Endothelial cell of coronary artery (primary cell): ENCODE data around the gene CDCA5. TPM values are rescaled to one million over a fixed set of nuclear protein-coding genes. Genes with fewer than 3 reads are reported as not detected.

ENCODE experiments used
- total RNA-seq: library from RNA; depleted of rRNA; stranded (reverse); fragments of >200 nt; gene quantifications from 2 replicates; pipeline ENCODE4 v1.2.3, GENCODE V29; 2014

The CDCA5 gene
- 4.2 and 7.7 TPM in 2 replicates for total RNA-seq

DNA sequence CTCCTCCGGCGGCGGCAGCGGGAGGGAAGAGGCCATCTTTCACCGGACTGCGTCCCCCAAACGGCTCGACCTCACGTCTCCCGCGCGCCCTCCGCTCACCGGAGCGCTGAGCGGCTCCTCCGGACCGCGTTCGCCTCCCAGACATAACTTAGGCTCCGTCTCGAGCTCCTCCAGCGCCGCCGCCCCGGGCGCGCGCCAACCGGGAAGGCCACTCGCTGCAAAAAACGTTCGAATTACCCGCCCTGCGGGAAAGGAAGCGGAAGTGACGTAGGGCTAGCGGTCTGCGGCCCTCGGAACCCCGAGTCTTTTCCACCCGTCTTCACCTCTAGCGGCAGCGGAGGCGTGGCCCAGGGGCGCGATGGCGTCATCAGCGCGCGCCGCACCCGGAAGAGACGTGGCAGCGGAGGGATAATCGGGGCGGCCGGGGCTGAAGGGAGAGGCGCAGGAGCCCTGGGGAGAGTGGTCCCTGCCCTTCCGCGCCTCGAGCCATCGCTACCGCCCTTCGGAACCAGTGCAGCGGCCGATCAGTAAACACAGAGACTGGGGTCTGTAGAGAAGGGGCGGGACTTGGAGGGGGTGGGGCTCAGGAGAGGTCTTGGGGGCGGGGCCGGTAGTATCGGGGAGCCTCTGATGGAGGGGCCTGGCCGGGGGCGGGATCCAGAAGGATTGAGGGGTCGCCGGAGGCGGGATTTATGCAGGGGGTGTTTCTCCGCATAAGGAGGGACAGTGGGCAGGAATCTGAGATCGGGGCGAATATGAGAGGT, at the start of gene CDCA5, which contains the start of gene ZFPL1:
CDCA5 (minus strand) TSS at position 207 of the 764 bp plus-strand sequence; CDS start at position 145, 62 bp downstream.
ZFPL1 (plus strand) TSS at position 389 of the 764 bp plus-strand sequence. CDS start 477 bp downstream, outside the sequence.

GRCh38 chr11:65121865-65122696, 38.2 kb upstream of the CDCA5 start, which contains the start of the genes FAU and MRPL49:
TSS of gene FAU (minus strand) at chr11:65122134. CDS start at chr11:65121813, 321 bp downstream.
TSS of gene MRPL49 (plus strand) at chr11:65122321. CDS start at chr11:65122347, 26 bp downstream.

DNA sequence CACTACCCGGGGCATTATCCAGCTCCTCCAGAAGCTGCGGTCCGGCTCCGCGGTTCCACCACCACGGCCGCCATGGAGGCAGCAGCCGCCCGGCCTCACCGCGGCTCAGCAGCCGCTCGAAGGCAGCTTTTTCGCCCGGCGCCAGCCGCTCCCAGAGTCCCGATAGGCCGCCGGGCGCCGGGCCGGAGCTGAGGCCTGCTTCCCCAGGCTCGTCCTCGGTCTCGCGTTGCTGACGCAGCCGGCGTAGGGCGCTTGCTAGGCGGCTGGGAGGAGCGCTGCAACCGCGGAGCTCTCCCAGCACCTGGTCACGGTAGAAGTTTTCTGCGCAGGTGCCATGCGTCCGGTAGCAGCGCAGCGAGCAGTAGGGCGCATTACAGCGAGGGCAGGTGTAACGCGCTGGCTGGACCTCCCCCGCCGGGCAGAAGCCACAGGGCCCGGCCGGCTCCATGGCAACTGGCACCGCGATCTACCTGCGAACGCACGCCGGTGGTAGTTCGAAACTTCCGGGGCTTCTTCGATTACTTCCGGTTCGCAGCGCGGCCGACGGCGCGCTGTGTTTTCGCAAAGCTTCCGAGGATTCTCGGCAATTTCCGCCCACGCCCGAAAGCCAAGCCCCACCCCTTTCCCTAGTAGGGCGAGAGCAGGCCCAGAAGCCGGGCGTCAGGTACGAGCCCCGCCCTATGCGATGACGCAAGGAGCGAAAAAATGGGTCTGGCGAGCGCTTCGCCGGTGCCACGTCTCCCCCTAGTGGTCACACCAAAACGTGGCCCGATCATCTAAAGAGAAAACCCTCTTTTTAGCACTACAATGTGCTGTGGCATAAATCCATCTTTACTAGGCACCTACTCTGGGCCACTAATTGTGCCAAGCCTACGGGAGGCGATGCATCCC, 33.6 kb upstream of the CDCA5 start, which contains the start of gene ZNHIT2:
ZNHIT2 (minus strand) TSS at position 496 of the 891 bp plus-strand sequence; CDS start at position 448, 48 bp downstream.

DNA sequence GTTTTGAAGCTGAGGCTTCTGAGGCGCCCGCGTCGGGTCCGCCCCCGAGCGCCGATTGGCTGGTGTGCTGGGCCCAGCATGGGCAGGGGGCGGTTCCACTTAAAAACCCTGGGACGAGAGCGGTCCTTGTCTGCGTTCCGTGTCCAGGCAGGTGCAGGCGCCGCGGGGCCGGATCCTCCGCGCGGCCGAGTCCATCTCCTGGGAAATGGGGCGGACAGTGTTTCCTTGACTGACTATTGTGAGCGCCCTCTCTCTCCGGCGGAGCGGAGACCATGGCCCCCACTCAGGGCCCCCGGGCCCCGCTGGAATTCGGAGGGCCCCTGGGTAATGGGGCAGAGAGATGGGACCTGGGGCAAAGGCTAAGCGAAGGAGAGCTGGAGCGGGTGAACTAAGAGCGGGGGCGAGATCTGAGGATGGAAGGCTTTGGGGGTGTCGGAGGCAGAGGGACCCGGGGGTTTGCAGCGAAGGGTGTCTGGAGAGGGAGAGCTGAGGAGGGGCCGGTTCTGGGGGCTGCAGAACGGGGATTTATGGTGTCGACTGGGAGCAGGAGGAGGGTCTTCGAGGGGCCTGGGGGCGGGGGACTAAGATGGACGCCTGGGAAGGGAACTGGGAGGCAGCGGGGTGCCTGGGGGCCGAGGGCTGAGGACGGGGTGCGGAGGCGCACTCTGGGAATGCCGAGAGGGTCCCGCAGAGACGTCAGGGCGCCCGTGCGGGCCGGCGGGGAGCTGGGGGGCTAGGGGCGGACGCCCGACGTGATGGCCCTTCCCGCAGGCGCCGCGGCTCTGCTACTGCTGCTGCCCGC, 28.1 kb upstream of the CDCA5 start, which contains the start of gene TM7SF2:
TM7SF2 (plus strand) TSS at position 129 of the 802 bp plus-strand sequence; CDS start at position 273, 144 bp downstream.

DNA sequence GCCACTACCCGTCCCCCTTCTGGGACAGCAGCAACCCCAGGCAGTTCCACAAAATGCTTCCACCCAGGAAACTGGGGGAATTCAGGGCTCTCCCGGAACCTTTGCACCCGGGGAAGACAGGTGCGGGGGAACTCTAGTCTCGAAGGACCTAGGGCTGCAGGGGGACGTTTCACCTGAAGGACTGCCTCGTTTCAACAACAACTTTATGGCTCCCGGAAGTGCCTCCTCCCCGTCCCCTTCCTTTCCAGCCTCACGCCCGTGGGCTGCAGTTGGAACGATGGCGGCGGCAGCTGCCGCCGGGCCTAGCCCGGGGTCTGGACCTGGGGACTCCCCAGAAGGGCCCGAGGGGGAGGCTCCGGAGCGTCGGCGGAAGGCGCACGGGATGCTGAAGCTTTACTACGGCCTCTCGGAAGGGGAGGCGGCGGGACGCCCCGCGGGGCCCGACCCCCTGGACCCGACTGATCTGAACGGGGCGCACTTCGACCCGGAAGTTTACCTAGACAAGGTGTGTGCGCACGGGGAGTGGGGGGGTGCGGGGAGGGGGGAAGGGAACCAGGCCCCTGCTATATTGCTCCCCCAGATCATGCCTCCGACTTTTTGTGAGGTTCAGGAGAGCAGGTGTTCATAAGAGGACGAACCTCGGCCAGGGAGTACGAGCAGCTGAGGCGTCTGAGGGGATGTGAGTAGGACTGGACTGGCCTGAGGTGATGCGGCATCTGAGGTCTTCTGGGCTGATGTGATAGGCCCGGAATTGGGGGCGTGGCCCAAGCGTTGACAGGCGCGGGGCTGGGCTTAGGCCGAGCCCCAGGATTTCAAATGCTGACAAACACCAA, 12.3 kb upstream of the CDCA5 start, which contains the start of gene VPS51:
VPS51 (plus strand) TSS at position 241 of the 833 bp plus-strand sequence; CDS start at position 278, 37 bp downstream.

GRCh38 chr11:65058419-65059054, 25.3 kb downstream of the CDCA5 start, which contains the start of gene NAALADL1:
TSS of gene NAALADL1 (minus strand) at chr11:65058553. CDS start at chr11:65058521, 32 bp downstream.

DNA sequence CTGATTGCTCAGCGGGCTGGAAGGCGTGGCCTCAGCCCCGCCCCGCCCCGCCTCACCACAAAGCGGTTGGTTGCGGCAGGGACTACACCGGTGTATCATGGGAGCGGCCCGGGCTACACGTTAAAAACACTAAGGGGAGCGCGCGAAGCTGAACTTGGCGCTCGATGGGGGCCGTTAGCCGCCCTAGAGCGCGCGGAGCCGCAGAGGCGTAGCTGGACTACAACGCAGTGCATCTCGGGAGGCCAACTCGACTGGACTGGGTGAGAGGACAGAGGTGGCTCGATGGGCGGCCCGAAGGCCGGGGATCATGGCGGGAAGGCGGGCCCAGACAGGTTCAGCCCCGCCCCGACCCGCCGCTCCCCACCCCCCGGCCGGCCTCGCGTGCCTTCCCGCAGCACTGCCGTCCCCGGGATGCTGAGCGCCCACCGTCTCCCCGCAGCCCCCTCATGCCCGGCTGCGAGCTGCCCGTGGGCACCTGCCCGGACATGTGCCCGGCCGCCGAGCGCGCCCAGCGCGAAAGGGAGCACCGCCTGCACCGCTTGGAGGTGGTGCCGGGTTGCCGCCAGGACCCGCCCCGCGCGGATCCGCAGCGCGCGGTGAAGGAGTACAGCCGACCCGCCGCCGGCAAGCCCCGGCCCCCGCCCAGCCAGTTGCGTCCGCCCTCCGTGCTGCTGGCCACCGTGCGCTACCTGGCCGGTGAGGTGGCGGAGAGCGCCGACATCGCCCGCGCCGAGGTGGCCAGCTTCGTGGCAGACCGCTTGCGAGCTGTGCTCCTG, 42.8 kb downstream of the CDCA5 start, which contains the start of gene SAC3D1:
SAC3D1 (plus strand) TSS at position 364 of the 776 bp plus-strand sequence; CDS start at position 447, 83 bp downstream.

Other genes starting within 250 kb of the CDCA5 start
- gene CDC42BPG, start 239.4 kb downstream of the CDCA5 start, total RNA-seq: 0.09 and 0.18 TPM in 2 replicates
- gene EHD1, start 205.4 kb downstream of the CDCA5 start, total RNA-seq: 99.0 and 121 TPM in 2 replicates
- 8.3 and 11.4 TPM in 2 replicates for gene ATG2A, start 166.8 kb downstream of the CDCA5 start, total RNA-seq
- gene PPP2R5B, start 159.4 kb downstream of the CDCA5 start, total RNA-seq: 5.6 and 14.5 TPM in 2 replicates
- not detected in 2 replicates for gene GPHA2, start 148.1 kb downstream of the CDCA5 start, total RNA-seq
- not detected in 2 replicates for gene MAJIN, start 111.9 kb downstream of the CDCA5 start, total RNA-seq
- gene BATF2, start 87.1 kb downstream of the CDCA5 start, total RNA-seq: 0.36 and 0.75 TPM in 2 replicates
- 88.1 and 122 TPM in 2 replicates for gene ARL2, start 69.9 kb downstream of the CDCA5 start, total RNA-seq
- gene SNX15, start 56.6 kb downstream of the CDCA5 start, total RNA-seq: 11.2 and 14.8 TPM in 2 replicates
- gene SAC3D1, start 42.8 kb downstream of the CDCA5 start, total RNA-seq: 9.9 and 11.4 TPM in 2 replicates
- gene NAALADL1, start 25.5 kb downstream of the CDCA5 start, total RNA-seq: 6.1 and 12.3 TPM in 2 replicates
- 25.0 and 28.2 TPM in 2 replicates for gene ZFPL1, start 182 bp upstream of the CDCA5 start, total RNA-seq
- gene VPS51, start 12.2 kb upstream of the CDCA5 start, total RNA-seq: 193 and 216 TPM in 2 replicates
- gene TM7SF2, start 27.8 kb upstream of the CDCA5 start, total RNA-seq: 8.0 and 10.9 TPM in 2 replicates
- 7.1 and 9.4 TPM in 2 replicates for gene ZNHIT2, start 33.7 kb upstream of the CDCA5 start, total RNA-seq
- gene FAU, start 38.1 kb upstream of the CDCA5 start, total RNA-seq: 535 and 549 TPM in 2 replicates
- 31.3 and 37.8 TPM in 2 replicates for gene MRPL49, start 38.3 kb upstream of the CDCA5 start, total RNA-seq
- 5.5 and 12.2 TPM in 2 replicates for gene SYVN1, start 50.5 kb upstream of the CDCA5 start, total RNA-seq
- gene SPDYC, start 86.2 kb upstream of the CDCA5 start, total RNA-seq: not detected in 2 replicates
- gene CAPN1, start 97.9 kb upstream of the CDCA5 start, total RNA-seq: 81.0 and 91.3 TPM in 2 replicates
- 5.9 and 6.7 TPM in 2 replicates for gene POLA2, start 177.9 kb upstream of the CDCA5 start, total RNA-seq
- gene CDC42EP2, start 230.8 kb upstream of the CDCA5 start, total RNA-seq: 17.4 and 19.1 TPM in 2 replicates
- gene DPF2, start 249.8 kb upstream of the CDCA5 start, total RNA-seq: 24.2 and 27.9 TPM in 2 replicates